Activated CD8-positive, alpha-beta T cell treated with anti-CD3 and anti-CD28 coated beads for 36 hours (primary cell): ENCODE data around the gene SHC4. TPM values are rescaled to one million over a fixed set of nuclear protein-coding genes. Genes with fewer than 3 reads are reported as not detected.

ENCODE experiments used
- ATAC-seq: fragments of 200-7000 bp; cut with Tn5 transposase; one replicate; pipeline ENCODE4 v1.10.0; 2021; ENCODE audit warnings: mild to moderate bottlenecking, moderate library complexity
- CTCF ChIA-PET: fragments of 350-600 bp; sonication (Branson Sonifier 250); formaldehyde crosslinking; loops from one replicate; lab custom pipeline; 2021; ENCODE audit warnings: antibody characterized with exemption; lab: Charles Lee
- POLR2A ChIA-PET: fragments of 350-600 bp; sonication (Branson Sonifier 250); formaldehyde crosslinking; loops from one replicate; lab custom pipeline; 2021; ENCODE audit warnings: antibody characterized with exemption; lab: Charles Lee
- DNase-seq: peaks from one replicate; pipeline ENCODE4 v3.0.0-alpha.2; 2020
- H3K27ac Mint-ChIP-seq: one replicate; pipeline ENCODE4 v1.8.0; 2021; ENCODE audit warnings: mild to moderate bottlenecking, mixed read lengths
- H3K27me3 Mint-ChIP-seq: one replicate; pipeline ENCODE4 v1.8.0; 2021; ENCODE audit warnings: mixed read lengths
- H3K36me3 Mint-ChIP-seq: one replicate; pipeline ENCODE4 v1.8.0; 2021; ENCODE audit warnings: low read depth, mixed read lengths
- H3K4me1 Mint-ChIP-seq: one replicate; pipeline ENCODE4 v1.8.0; 2021; ENCODE audit warnings: low read depth, mixed read lengths
- H3K4me3 Mint-ChIP-seq: one replicate; pipeline ENCODE4 v1.8.0; 2021; ENCODE audit warnings: mild to moderate bottlenecking, moderate library complexity, mixed read lengths
- H3K9me3 Mint-ChIP-seq: one replicate; pipeline ENCODE4 v1.8.0; 2021; ENCODE audit warnings: mixed read lengths
- CTCF ChIP-seq: fragments of 200-600 bp; IDR thresholded peaks from one replicate; pipeline ENCODE4 v1.8.0; 2022; ENCODE audit warnings: antibody characterized with exemption, mild to moderate bottlenecking
- intact Hi-C: fragments of 100-400 bp; cut with micrococcal nuclease; formaldehyde crosslinking; loops from one replicate; pipeline ENCODE4 v1.10.0; 2022
- total RNA-seq, 2 experiments: library from RNA; stranded (reverse); gene quantifications; one replicate each; pipeline ENCODE4 v1.2.3, GENCODE V29; 2021

SHC4 gene
- total RNA-seq, 2 experiments from 2014 or later: 2.5 TPM

- H3K9me3 Mint-ChIP-seq: no peaks in the 10 kb centered on the region
- intact Hi-C loops: no loop called here
- no peak for DNase-seq
- H3K4me3 Mint-ChIP-seq: no peak overlapping the region
- no peak for ATAC-seq
- no peaks in the 10 kb centered on the region for H3K27me3 Mint-ChIP-seq
- POLR2A ChIA-PET: no interaction called here
- no peak for TF ChIP-seq CTCF
- CTCF ChIA-PET: interaction anchor here (1.0 to 2.2 kb wide), 3 partner anchors 17 to 154 kb away, joined by 3 to 10 read pairs (median 9); no protein-coding TSS in a partner anchor
- H3K36me3 Mint-ChIP-seq: peaks cover 20% of the 10 kb centered on the region
- H3K4me1 Mint-ChIP-seq: no peaks in the 10 kb centered on the region
- no peak overlapping the region for H3K27ac Mint-ChIP-seq
Observed at GRCh38 chr15:48992096-48992495, 28.4 kb upstream of the SHC4 start.

- Mint-ChIP-seq H3K4me1 (no peaks in the 10 kb centered on the region), H3K4me3 (no peak overlapping the region), H3K27ac (no peak overlapping the region), H3K9me3 (no peaks in the 10 kb centered on the region), H3K36me3 (peaks cover 11% of the 10 kb centered on the region), H3K27me3 (peaks cover 2% of the 10 kb centered on the region)
- intact Hi-C loops: no loop called here
- DNase-seq: no peak
- ATAC-seq: no peak
- POLR2A ChIA-PET: no interaction called here
- TF ChIP-seq CTCF: no peak
- CTCF ChIA-PET: interaction anchor here (1.0 to 1.4 kb wide), 2 partner anchors 9 to 13 kb away, joined by 3 to 7 read pairs; no protein-coding TSS in a partner anchor
Observed at GRCh38 chr15:48989170-48989569, 25.5 kb upstream of the SHC4 start.

GRCh38 chr15:48987142-48987541 is 23.4 kb upstream of the SHC4 start:
- DNase-seq: no peak
- Mint-ChIP-seq H3K27me3 (peaks cover 2% of the 10 kb centered on the region), H3K36me3 (peaks cover 2% of the 10 kb centered on the region), H3K4me1 (no peaks in the 10 kb centered on the region), H3K4me3 (no peak overlapping the region), H3K27ac (no peak overlapping the region), H3K9me3 (no peaks in the 10 kb centered on the region)
- ChIA-PET POLR2A (interaction anchor here (1.2 kb wide), 1 partner anchor 91 kb away, joined by 3 read pairs; no protein-coding TSS in a partner anchor), CTCF (interaction anchor here (0.9 to 4.1 kb wide), 3 partner anchors 11 to 126 kb away, joined by 3 to 28 read pairs (median 8); no protein-coding TSS in a partner anchor)
- no peak for ATAC-seq
- TF ChIP-seq CTCF: no peak
- intact Hi-C loops: no loop called here

- DNase-seq (no peak), ATAC-seq (no peak)
- ChIA-PET CTCF (interaction anchor here (0.9 to 4.1 kb wide), 2 partner anchors 10 to 27 kb away, joined by 3 to 28 read pairs; no protein-coding TSS in a partner anchor), POLR2A (interaction anchor here (0.6 kb wide), 1 partner anchor 92 kb away, joined by 3 read pairs; no protein-coding TSS in a partner anchor)
- intact Hi-C loops: no loop called here
- Mint-ChIP-seq H3K4me1 (no peaks in the 10 kb centered on the region), H3K27me3 (peaks cover 6% of the 10 kb centered on the region), H3K4me3 (no peak overlapping the region), H3K36me3 (peaks cover under 1% of the 10 kb centered on the region), H3K27ac (no peak overlapping the region), H3K9me3 (no peaks in the 10 kb centered on the region)
- TF ChIP-seq CTCF: no peak
Observed at GRCh38 chr15:48986240-48986639, 22.5 kb upstream of the SHC4 start.

GRCh38 chr15:48985516-48985915 is 21.8 kb upstream of the SHC4 start:
- POLR2A ChIA-PET: interaction anchor here (0.6 kb wide), 1 partner anchor 93 kb away, joined by 3 read pairs; no protein-coding TSS in a partner anchor
- no peak for TF ChIP-seq CTCF
- CTCF ChIA-PET: interaction anchor here (4.1 kb wide), 1 partner anchor 10 kb away, joined by 28 read pairs; no protein-coding TSS in a partner anchor
- Mint-ChIP-seq H3K4me1 (no peaks in the 10 kb centered on the region), H3K9me3 (no peaks in the 10 kb centered on the region), H3K27me3 (peaks cover 10% of the 10 kb centered on the region), H3K36me3 (no peaks in the 10 kb centered on the region), H3K27ac (no peak overlapping the region), H3K4me3 (no peak overlapping the region)
- intact Hi-C loops: no loop called here
- ATAC-seq (no peak), DNase-seq (no peak)
